ENCODE measurements around the gene GRIK3.

- TF ChIP-seq, protein P1, sequence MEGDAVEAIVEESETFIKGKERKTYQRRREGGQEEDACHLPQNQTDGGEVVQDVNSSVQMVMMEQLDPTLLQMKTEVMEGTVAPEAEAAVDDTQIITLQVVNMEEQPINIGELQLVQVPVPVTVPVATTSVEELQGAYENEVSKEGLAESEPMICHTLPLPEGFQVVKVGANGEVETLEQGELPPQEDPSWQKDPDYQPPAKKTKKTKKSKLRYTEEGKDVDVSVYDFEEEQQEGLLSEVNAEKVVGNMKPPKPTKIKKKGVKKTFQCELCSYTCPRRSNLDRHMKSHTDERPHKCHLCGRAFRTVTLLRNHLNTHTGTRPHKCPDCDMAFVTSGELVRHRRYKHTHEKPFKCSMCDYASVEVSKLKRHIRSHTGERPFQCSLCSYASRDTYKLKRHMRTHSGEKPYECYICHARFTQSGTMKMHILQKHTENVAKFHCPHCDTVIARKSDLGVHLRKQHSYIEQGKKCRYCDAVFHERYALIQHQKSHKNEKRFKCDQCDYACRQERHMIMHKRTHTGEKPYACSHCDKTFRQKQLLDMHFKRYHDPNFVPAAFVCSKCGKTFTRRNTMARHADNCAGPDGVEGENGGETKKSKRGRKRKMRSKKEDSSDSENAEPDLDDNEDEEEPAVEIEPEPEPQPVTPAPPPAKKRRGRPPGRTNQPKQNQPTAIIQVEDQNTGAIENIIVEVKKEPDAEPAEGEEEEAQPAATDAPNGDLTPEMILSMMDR (conservative IDR thresholded peaks at IDR 0.05; ENCODE audit: low read length) = no peak
- no peak for TF ChIP-seq EZH2phosphoT487 (IDR thresholded peaks at IDR 0.05; ENCODE audit: borderline replicate concordance, low read depth, low read length)
Observed at GRCh38 chr1:36924282-36924811, 110.0 kb downstream of the GRIK3 start.

Data from OCI-LY7 (cell line).